Lower lobe of right lung (tissue), 2 donors: ENCODE measurements around the gene DMD. TPM values are rescaled to one million over a fixed set of nuclear protein-coding genes. Genes with fewer than 3 reads are reported as not detected.

Experiments used
- ATAC-seq, 2 donors: fragments of 200-7000 bp; cut with Tn5 transposase; one replicate each; pipeline ENCODE4 v1.9.1; 2020 to 2022; ENCODE audit warnings: mild to moderate bottlenecking in 2 of 2, moderate library complexity in 2 of 2
- DNase-seq: peaks from one replicate; pipeline ENCODE4 v3.0.0-alpha.2; 2020
- H3K27ac ChIP-seq: fragments of 200-600 bp; one replicate; pipeline ENCODE4 v1.8.0; 2022
- H3K27me3 ChIP-seq: fragments of 200-600 bp; one replicate; pipeline ENCODE4 v1.8.0; 2022; ENCODE audit warnings: low read depth
- H3K36me3 ChIP-seq: fragments of 200-600 bp; one replicate; pipeline ENCODE4 v1.8.0; 2022; ENCODE audit warnings: mild to moderate bottlenecking
- H3K4me1 ChIP-seq: fragments of 200-600 bp; one replicate; pipeline ENCODE4 v1.8.0; 2022
- H3K4me3 ChIP-seq: fragments of 200-600 bp; one replicate; pipeline ENCODE4 v1.8.0; 2022; ENCODE audit warnings: mild to moderate bottlenecking
- H3K9me3 ChIP-seq: fragments of 200-600 bp; one replicate; pipeline ENCODE4 v1.8.0; 2022
- intact Hi-C: fragments of 100-400 bp; cut with DNase I; formaldehyde crosslinking; loops from one replicate; pipeline ENCODE4 v1.11.0; 2022
- total RNA-seq: library from RNA; stranded (reverse); fragmentation: NEBNext Ultra II Directional; extraction: Animal tissue kit (Norgen Biotek cat#: 25700); gene quantifications from one replicate; pipeline ENCODE4 v1.2.1, GENCODE V29; 2021
- TF ChIP-seq, protein P1 (sequence below): fragments of 200-600 bp; IDR thresholded peaks from one replicate; pipeline ENCODE4 v1.8.0; 2022; ENCODE audit warnings: antibody characterized with exemption, mild to moderate bottlenecking
- donor health status: DM: no; HTN: yes; CAD: no; lungs with severe emphysema.

Gene DMD
- total RNA-seq, 1 donor from 2014 or later: 29.4 TPM

DNA sequence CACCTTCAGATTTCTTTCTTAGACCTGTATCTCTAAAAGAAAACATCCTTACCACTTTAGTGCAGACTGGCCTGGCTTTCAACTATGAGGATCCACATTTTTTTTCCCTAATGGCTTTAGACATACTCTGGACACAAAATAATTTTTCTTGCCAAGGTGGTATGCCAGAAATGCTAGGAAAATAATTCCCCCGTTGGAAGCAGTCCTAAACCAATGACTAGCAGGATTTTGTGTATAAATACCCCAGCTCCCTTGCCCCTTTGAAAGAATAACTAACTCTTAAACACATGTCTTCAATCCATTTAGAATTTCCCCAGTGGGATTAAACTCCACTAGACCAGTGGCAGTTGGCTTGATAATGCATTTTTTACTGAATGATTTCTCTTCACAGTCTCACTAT is 1639.0 kb downstream of the DMD start:
- intact Hi-C loops: no loop called here
- no peaks in the 10 kb centered on the region for H3K36me3 ChIP-seq
- TF ChIP-seq, protein P1, sequence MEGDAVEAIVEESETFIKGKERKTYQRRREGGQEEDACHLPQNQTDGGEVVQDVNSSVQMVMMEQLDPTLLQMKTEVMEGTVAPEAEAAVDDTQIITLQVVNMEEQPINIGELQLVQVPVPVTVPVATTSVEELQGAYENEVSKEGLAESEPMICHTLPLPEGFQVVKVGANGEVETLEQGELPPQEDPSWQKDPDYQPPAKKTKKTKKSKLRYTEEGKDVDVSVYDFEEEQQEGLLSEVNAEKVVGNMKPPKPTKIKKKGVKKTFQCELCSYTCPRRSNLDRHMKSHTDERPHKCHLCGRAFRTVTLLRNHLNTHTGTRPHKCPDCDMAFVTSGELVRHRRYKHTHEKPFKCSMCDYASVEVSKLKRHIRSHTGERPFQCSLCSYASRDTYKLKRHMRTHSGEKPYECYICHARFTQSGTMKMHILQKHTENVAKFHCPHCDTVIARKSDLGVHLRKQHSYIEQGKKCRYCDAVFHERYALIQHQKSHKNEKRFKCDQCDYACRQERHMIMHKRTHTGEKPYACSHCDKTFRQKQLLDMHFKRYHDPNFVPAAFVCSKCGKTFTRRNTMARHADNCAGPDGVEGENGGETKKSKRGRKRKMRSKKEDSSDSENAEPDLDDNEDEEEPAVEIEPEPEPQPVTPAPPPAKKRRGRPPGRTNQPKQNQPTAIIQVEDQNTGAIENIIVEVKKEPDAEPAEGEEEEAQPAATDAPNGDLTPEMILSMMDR: no peak
- DNase-seq: no peak
- H3K4me1 ChIP-seq: no peaks in the 10 kb centered on the region
- no peak overlapping the region for H3K4me3 ChIP-seq
- no peak overlapping the region for H3K27ac ChIP-seq
- ATAC-seq: no peak
- no peaks in the 10 kb centered on the region for H3K9me3 ChIP-seq
- H3K27me3 ChIP-seq: no peaks in the 10 kb centered on the region

DNA sequence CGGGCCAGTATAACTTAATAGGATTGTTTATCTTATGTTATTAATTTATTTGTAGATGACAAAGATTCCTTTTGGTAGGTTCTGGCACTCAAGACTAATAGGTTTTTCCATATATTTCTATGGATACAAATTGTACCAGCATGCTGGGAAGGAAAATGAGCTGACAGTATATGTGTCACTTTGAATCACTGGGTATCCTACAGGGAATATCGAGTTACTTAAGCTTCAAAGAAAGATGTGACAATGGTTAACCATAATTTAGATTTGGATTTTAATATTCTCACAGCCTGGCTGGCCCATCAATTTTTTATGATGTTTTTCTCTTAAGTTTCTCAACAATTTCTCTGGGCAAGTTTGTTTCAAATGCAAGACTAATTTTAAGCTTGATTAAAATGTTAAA is 1640.7 kb downstream of the DMD start:
- ATAC-seq: no peak
- no peak overlapping the region for H3K27ac ChIP-seq
- no peaks in the 10 kb centered on the region for H3K27me3 ChIP-seq
- no peak for DNase-seq
- no peaks in the 10 kb centered on the region for H3K4me1 ChIP-seq
- no peaks in the 10 kb centered on the region for H3K36me3 ChIP-seq
- intact Hi-C loops: no loop called here
- H3K9me3 ChIP-seq: no peaks in the 10 kb centered on the region
- H3K4me3 ChIP-seq: no peak overlapping the region
- TF ChIP-seq, protein P1: no peak

DNA sequence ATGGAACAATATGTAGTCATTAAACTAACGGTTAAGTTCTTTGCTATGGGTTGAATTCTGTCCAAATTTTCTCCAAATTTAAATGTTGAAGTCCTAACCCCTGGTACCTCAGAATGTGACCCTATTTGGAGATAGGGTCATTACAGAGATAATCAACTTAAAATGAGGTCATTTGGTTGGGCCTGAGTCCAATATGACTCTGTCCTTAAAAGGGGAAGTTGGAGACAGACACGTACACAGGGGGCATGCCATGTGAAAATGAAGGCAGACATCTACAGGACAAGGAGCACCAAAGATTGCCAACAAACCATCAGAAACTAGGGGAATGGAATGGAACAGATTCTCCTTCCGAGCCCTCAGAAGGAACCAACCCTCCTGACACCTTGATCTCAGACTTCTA is 1647.6 kb downstream of the DMD start:
- Histone ChIP-seq H3K27me3 (no peaks in the 10 kb centered on the region), H3K36me3 (no peaks in the 10 kb centered on the region), H3K4me3 (no peak overlapping the region), H3K4me1 (no peaks in the 10 kb centered on the region), H3K9me3 (no peaks in the 10 kb centered on the region), H3K27ac (no peak overlapping the region)
- no peak for ATAC-seq
- DNase-seq: no peak
- intact Hi-C loops: no loop called here
- TF ChIP-seq, protein P1: no peak

DNA sequence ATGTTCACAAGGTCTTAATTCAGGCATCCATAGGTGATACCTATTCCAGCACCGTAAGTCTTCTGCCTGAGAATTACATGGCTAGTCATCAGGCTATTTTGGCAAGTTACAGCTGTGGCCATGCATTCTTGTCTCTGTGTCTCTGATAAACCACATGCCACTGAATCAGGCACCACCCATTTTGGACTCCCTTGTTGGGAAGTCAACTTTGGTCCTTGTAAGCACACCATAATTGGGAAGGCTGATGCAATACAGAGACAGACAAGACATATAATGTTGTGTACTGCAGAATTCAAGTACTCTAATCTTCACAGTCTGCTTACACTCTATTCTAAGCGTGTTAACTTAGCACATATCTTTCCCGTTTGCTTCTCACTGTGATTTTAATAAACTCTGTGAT is 1655.8 kb downstream of the DMD start:
- no peak for DNase-seq
- TF ChIP-seq, protein P1: no peak
- Histone ChIP-seq H3K27ac (no peak overlapping the region), H3K36me3 (no peaks in the 10 kb centered on the region), H3K27me3 (no peaks in the 10 kb centered on the region), H3K4me3 (no peak overlapping the region), H3K4me1 (no peaks in the 10 kb centered on the region), H3K9me3 (no peaks in the 10 kb centered on the region)
- no peak for ATAC-seq
- intact Hi-C loops: no loop called here

DNA sequence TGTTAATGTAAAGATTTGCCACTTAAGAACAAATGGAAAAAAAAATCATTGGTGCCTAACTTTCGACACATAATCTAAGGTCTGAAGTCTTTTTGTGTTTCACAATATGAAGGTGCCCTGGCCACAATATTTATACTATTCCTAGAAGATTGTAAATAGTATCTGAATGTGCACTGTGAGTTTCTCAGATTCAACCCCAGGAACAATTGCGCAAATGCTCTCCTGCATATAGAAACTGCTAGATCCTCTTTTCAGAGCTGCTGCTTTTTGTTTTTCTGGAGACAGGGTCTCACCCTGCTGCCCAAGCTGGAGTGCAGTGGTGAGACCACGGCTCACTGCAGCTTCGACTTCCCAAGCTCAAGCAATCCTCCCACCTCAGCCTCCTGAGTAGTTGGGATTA is 1659.4 kb downstream of the DMD start:
- Histone ChIP-seq H3K4me3 (no peak overlapping the region), H3K36me3 (no peaks in the 10 kb centered on the region), H3K9me3 (no peaks in the 10 kb centered on the region), H3K4me1 (no peaks in the 10 kb centered on the region), H3K27me3 (no peaks in the 10 kb centered on the region), H3K27ac (no peak overlapping the region)
- DNase-seq (no peak), ATAC-seq (no peak)
- intact Hi-C loops: no loop called here
- TF ChIP-seq, protein P1: no peak

DNA sequence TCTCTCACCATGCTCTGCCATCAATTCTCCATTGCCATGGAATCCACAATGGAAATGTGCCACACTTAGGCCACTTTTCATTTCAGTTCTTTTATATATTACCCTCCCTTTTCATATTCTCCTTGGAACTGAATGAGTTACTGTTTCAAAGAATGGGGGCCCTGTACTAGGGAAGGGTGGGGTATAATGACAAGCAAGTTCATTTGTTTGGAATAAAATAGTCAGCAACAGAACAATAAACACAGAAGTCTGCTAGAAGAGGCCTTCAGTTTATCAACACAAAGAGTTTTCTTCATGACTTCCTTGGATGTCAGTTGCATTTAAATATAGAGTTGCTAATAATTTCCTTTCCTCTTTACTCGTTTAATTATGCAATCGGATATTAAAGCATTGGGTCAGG is 1661.2 kb downstream of the DMD start:
- H3K27ac ChIP-seq: no peak overlapping the region
- DNase-seq (no peak), ATAC-seq (no peak)
- intact Hi-C loops: no loop called here
- no peaks in the 10 kb centered on the region for H3K4me1 ChIP-seq
- TF ChIP-seq, protein P1: no peak
- no peak overlapping the region for H3K4me3 ChIP-seq
- H3K36me3 ChIP-seq: no peaks in the 10 kb centered on the region
- H3K27me3 ChIP-seq: no peaks in the 10 kb centered on the region
- no peaks in the 10 kb centered on the region for H3K9me3 ChIP-seq
